GM21390 (cell line): ENCODE results near the gene RIT1.
"Not testable (repeated sequence)": the region's sequence is repeated elsewhere in the genome, so short reads cannot be mapped to it uniquely, and the experiment has no call there.

Source experiments
- ATAC-seq: cut with Tn5 transposase; IDR thresholded peaks from one replicate; pipeline ENCODE4 v1.9.1; 2021; ENCODE audit not compliant: unreplicated experiment

Gene RIT1

GRCh38 chr1:155895617-155896016 lies 15.5 kb downstream of the RIT1 start:
- ATAC-seq: not testable (repeated sequence)

- ATAC-seq: no peak
Observed at GRCh38 chr1:155893389-155894142, 17.6 kb downstream of the RIT1 start.

GRCh38 chr1:155892796-155893195 lies 18.4 kb downstream of the RIT1 start:
- ATAC-seq: no peak

- ATAC-seq: no peak
Observed at GRCh38 chr1:155890251-155890650, 20.9 kb downstream of the RIT1 start.

GRCh38 chr1:155889566-155889965 lies 21.6 kb downstream of the RIT1 start:
- ATAC-seq: no peak

GRCh38 chr1:155888481-155888880 lies 22.7 kb downstream of the RIT1 start:
- no peak for ATAC-seq

- no peak for ATAC-seq
Observed at GRCh38 chr1:155884982-155885381, 26.2 kb downstream of the RIT1 start.

- no peak for ATAC-seq
Observed at GRCh38 chr1:155884031-155884960, 26.9 kb downstream of the RIT1 start.

- no peak for ATAC-seq
Observed at GRCh38 chr1:155882766-155883165, 28.4 kb downstream of the RIT1 start.

GRCh38 chr1:155882235-155882634 lies 28.9 kb downstream of the RIT1 start:
- no peak for ATAC-seq

GRCh38 chr1:155880950-155881349 lies 30.2 kb downstream of the RIT1 start:
- ATAC-seq: no peak

- ATAC-seq: no peak
Observed at GRCh38 chr1:155880251-155880650, 30.9 kb downstream of the RIT1 start.

GRCh38 chr1:155877945-155878344 lies 33.2 kb downstream of the RIT1 start:
- ATAC-seq: no peak

GRCh38 chr1:155873860-155874259 lies 37.3 kb downstream of the RIT1 start:
- no peak for ATAC-seq

GRCh38 chr1:155872527-155872926 lies 38.6 kb downstream of the RIT1 start:
- no peak for ATAC-seq

- ATAC-seq: no peak
Observed at GRCh38 chr1:155871390-155871789, 39.8 kb downstream of the RIT1 start.

GRCh38 chr1:155867766-155868165 lies 43.4 kb downstream of the RIT1 start:
- no peak for ATAC-seq

GRCh38 chr1:155864393-155864792 lies 46.8 kb downstream of the RIT1 start:
- no peak for ATAC-seq

- ATAC-seq: no peak
Observed at GRCh38 chr1:155861896-155862295, 49.3 kb downstream of the RIT1 start.

GRCh38 chr1:155860970-155861510 lies 50.1 kb downstream of the RIT1 start:
- ATAC-seq: no peak
